Loucy (cell line): Measurements from ENCODE around the gene OSBPL1A.

Experiments
- H2AFZ ChIP-seq: fragments of 200-600 bp; sonication (generic); 2 replicates; pipeline ENCODE4 v1.6.0; 2016; ENCODE audit warnings: antibody characterized with exemption, mild to moderate bottlenecking, low read length, moderate library complexity
- H3F3A ChIP-seq: fragments of 200-600 bp; 2 replicates; pipeline ENCODE4 v1.6.0; 2016; ENCODE audit warnings: antibody characterized with exemption, low read depth, mild to moderate bottlenecking
- H3K27me3 ChIP-seq: fragments of 200-600 bp; sonication (generic); 2 replicates; pipeline ENCODE4 v1.6.1; 2014; ENCODE audit warnings: low read length, mild to moderate bottlenecking; ENCODE audit not compliant: insufficient read depth, poor library complexity, severe bottlenecking
- H3K36me3 ChIP-seq: fragments of 200-600 bp; sonication (generic); 2 replicates; pipeline ENCODE4 v1.6.1; 2016; ENCODE audit warnings: low read length; ENCODE audit not compliant: insufficient read depth
- H3K4me1 ChIP-seq: fragments of 200-600 bp; sonication (generic); 2 replicates; pipeline ENCODE4 v1.5.1; 2014; ENCODE audit warnings: low read length, mild to moderate bottlenecking; ENCODE audit not compliant: insufficient read depth, poor library complexity, severe bottlenecking
- H3K4me2 ChIP-seq: fragments of 200-600 bp; sonication (generic); 2 replicates; pipeline ENCODE4 v1.6.0; 2014; ENCODE audit warnings: antibody characterized with exemption, low read length, low read depth, mild to moderate bottlenecking; ENCODE audit not compliant: poor library complexity, severe bottlenecking
- H3K4me3 ChIP-seq: fragments of 200-600 bp; sonication (generic); 2 replicates; pipeline ENCODE4 v1.5.1; 2014; ENCODE audit warnings: low read length, mild to moderate bottlenecking, mixed read lengths; ENCODE audit not compliant: poor library complexity, severe bottlenecking
- H3K79me2 ChIP-seq: fragments of 200-600 bp; sonication (generic); 2 replicates; pipeline ENCODE4 v1.6.1; 2014; ENCODE audit warnings: low read length; ENCODE audit not compliant: insufficient read depth
- H3K9ac ChIP-seq: fragments of 200-600 bp; sonication (generic); 2 replicates; pipeline ENCODE4 v1.6.0; 2014; ENCODE audit warnings: mild to moderate bottlenecking, low read depth, low read length, moderate library complexity; ENCODE audit not compliant: poor library complexity, severe bottlenecking
- H3K9me2 ChIP-seq: fragments of 200-600 bp; sonication (generic); replicated peaks from 2 replicates; pipeline ENCODE4 v1.6.1; 2016; ENCODE audit warnings: low read depth, low read length, mixed read lengths
- H3K9me3 ChIP-seq: fragments of 200-600 bp; sonication (generic); 2 replicates; pipeline ENCODE4 v1.6.1; 2014; ENCODE audit warnings: mild to moderate bottlenecking, antibody characterized with exemption, low read length, low read depth; ENCODE audit not compliant: insufficient read depth
- H4K20me1 ChIP-seq: fragments of 200-600 bp; sonication (generic); 2 replicates; pipeline ENCODE4 v1.6.0; 2014; ENCODE audit warnings: antibody characterized with exemption, low read length, mild to moderate bottlenecking; ENCODE audit not compliant: insufficient read depth, poor library complexity, severe bottlenecking
- EZH2phosphoT487 ChIP-seq: fragments of 200-600 bp; IDR thresholded peaks from 2 replicates; pipeline ENCODE4 v1.6.1; 2018; ENCODE audit warnings: antibody characterized with exemption, mild to moderate bottlenecking, moderate library complexity, borderline replicate concordance
- TF ChIP-seq, protein P1 (sequence below): fragments of 200-600 bp; sonication (generic); conservative IDR thresholded peaks from 2 replicates; pipeline ENCODE4 v1.5.1; 2014; ENCODE audit warnings: mild to moderate bottlenecking, antibody characterized with exemption, low read length

The OSBPL1A gene

GRCh38 chr18:24170360-24170759 is 227.3 kb downstream of the OSBPL1A start:
- TF ChIP-seq EZH2phosphoT487 = no peak
- TF ChIP-seq, protein P1, sequence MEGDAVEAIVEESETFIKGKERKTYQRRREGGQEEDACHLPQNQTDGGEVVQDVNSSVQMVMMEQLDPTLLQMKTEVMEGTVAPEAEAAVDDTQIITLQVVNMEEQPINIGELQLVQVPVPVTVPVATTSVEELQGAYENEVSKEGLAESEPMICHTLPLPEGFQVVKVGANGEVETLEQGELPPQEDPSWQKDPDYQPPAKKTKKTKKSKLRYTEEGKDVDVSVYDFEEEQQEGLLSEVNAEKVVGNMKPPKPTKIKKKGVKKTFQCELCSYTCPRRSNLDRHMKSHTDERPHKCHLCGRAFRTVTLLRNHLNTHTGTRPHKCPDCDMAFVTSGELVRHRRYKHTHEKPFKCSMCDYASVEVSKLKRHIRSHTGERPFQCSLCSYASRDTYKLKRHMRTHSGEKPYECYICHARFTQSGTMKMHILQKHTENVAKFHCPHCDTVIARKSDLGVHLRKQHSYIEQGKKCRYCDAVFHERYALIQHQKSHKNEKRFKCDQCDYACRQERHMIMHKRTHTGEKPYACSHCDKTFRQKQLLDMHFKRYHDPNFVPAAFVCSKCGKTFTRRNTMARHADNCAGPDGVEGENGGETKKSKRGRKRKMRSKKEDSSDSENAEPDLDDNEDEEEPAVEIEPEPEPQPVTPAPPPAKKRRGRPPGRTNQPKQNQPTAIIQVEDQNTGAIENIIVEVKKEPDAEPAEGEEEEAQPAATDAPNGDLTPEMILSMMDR = no peak
- Histone ChIP-seq H3K4me2 (no peak overlapping the region), H3K9me2 (no peaks in the 10 kb centered on the region), H3K79me2 (no peaks in the 10 kb centered on the region), H2AFZ (no peak overlapping the region), H3K36me3 (peaks cover 2% of the 10 kb centered on the region; the same call in 1 of the 2 replicates), H3K4me3 (no peak overlapping the region), H3F3A (no peaks in the 10 kb centered on the region), H3K9ac (no peak overlapping the region), H4K20me1 (no peaks in the 10 kb centered on the region), H3K27me3 (no peaks in the 10 kb centered on the region), H3K4me1 (no peaks in the 10 kb centered on the region), H3K9me3 (no peaks in the 10 kb centered on the region)

GRCh38 chr18:24168496-24168895 is 229.1 kb downstream of the OSBPL1A start:
- Histone ChIP-seq H3K27me3 (no peaks in the 10 kb centered on the region), H4K20me1 (no peaks in the 10 kb centered on the region), H3K9me2 (no peaks in the 10 kb centered on the region), H2AFZ (no peak overlapping the region), H3K9me3 (no peaks in the 10 kb centered on the region), H3K9ac (no peak overlapping the region), H3K4me3 (no peak overlapping the region), H3K4me2 (no peak overlapping the region), H3F3A (no peaks in the 10 kb centered on the region), H3K4me1 (no peaks in the 10 kb centered on the region), H3K79me2 (no peaks in the 10 kb centered on the region), H3K36me3 (peaks cover 3% of the 10 kb centered on the region; the same call in 1 of the 2 replicates)
- TF ChIP-seq EZH2phosphoT487 = no peak

DNA sequence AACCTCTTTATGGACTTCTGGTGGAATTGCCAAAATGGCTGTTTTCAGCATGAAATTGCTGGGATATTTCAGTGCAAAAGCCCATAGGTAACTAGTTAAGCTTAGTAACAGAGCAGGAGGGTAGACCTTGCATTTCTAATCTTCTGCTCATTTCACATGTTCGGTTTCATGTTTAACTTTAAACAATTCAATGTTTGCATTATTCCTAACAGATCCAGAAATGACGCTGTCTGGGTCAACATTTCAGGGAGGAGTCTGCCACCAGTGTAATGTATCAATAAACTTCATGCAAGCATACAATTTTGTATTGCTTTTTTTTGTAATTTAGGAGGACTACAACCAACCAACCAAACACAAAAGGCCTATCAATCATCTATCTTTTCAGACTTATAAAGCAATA is 236.3 kb downstream of the OSBPL1A start:
- H3K27me3 ChIP-seq = no peaks in the 10 kb centered on the region
- peaks cover 15% of the 10 kb centered on the region for H3K4me1 ChIP-seq
- H3K9me2 ChIP-seq = no peaks in the 10 kb centered on the region
- no peak overlapping the region for H2AFZ ChIP-seq
- no peaks in the 10 kb centered on the region for H3K79me2 ChIP-seq
- no peaks in the 10 kb centered on the region for H4K20me1 ChIP-seq
- peaks cover 3% of the 10 kb centered on the region; the same call in 1 of the 2 replicates for H3K36me3 ChIP-seq
- no peak overlapping the region for H3K4me3 ChIP-seq
- no peaks in the 10 kb centered on the region for H3F3A ChIP-seq
- no peaks in the 10 kb centered on the region for H3K9me3 ChIP-seq
- TF ChIP-seq EZH2phosphoT487 = no peak
- TF ChIP-seq, protein P1 = no peak
- H3K9ac ChIP-seq = no peak overlapping the region
- H3K4me2 ChIP-seq = no peak overlapping the region

DNA sequence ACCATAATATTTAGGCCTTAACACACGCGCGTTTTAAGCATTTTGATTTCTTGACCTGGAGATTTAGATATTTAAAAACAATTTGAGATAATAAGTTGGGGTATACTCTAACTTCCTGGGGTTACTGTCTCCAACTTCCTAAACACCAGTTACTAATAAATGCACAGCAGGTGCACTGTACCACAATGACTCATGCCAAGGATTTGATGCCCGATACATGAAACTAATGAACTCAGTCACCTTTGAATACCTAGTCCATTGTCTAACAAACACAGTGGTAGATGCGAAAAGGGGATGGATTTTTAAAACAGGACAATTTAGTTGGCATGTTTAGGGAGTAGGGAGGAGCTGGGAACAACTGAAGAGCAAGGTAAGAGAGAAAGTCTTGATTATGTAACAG is 237.5 kb downstream of the OSBPL1A start:
- Histone ChIP-seq H3K9me2 (no peaks in the 10 kb centered on the region), H3K4me3 (no peak overlapping the region), H3K4me1 (peaks cover 15% of the 10 kb centered on the region), H3K27me3 (no peaks in the 10 kb centered on the region), H3K9me3 (no peaks in the 10 kb centered on the region), H3K4me2 (no peak overlapping the region), H3K36me3 (no peaks in the 10 kb centered on the region), H3K79me2 (no peaks in the 10 kb centered on the region), H4K20me1 (no peaks in the 10 kb centered on the region), H3F3A (no peaks in the 10 kb centered on the region), H2AFZ (no peak overlapping the region), H3K9ac (no peak overlapping the region)
- TF ChIP-seq EZH2phosphoT487 = no peak
- TF ChIP-seq, protein P1 = no peak
